Mesendoderm (in vitro differentiated cells): ENCODE results near the gene APBA1.

Source experiments
- DNase-seq: peaks from one replicate; pipeline ENCODE4 v3.0.0; 2013
- H2AK5ac ChIP-seq: 2 replicates; pipeline ENCODE4 v1.6.1; 2013; ENCODE audit warnings: low read length, inconsistent platforms
- H2BK120ac ChIP-seq: 2 replicates; pipeline ENCODE4 v1.6.1; 2013; ENCODE audit warnings: low read depth, mild to moderate bottlenecking, low read length, moderate library complexity, mixed read lengths
- H2BK15ac ChIP-seq: replicated peaks from 2 replicates; pipeline ENCODE4 v1.6.1; 2013; ENCODE audit warnings: low read depth, mild to moderate bottlenecking, moderate library complexity
- H2BK5ac ChIP-seq: 2 replicates; pipeline ENCODE4 v1.6.1; 2013; ENCODE audit warnings: low read length, inconsistent platforms
- H3K18ac ChIP-seq: 2 replicates; pipeline ENCODE4 v1.6.1; 2013; ENCODE audit warnings: mild to moderate bottlenecking, low read length, mixed read lengths
- H3K23ac ChIP-seq: one replicate; pipeline ENCODE4 v1.6.1; 2013; ENCODE audit warnings: low read length
- H3K27ac ChIP-seq: 2 replicates; pipeline ENCODE4 v1.5.1; 2013; ENCODE audit warnings: low read depth, mild to moderate bottlenecking, inconsistent platforms, low read length, moderate library complexity
- H3K27me3 ChIP-seq: 2 replicates; pipeline ENCODE4 v1.6.1; 2013; ENCODE audit warnings: low read length, control low read depth, mild to moderate bottlenecking, inconsistent platforms; ENCODE audit not compliant: insufficient read depth, poor library complexity
- H3K36me3 ChIP-seq: 2 replicates; pipeline ENCODE4 v1.6.1; 2013; ENCODE audit warnings: low read length, inconsistent platforms; ENCODE audit not compliant: control insufficient read depth, insufficient read depth
- H3K4ac ChIP-seq: one replicate; pipeline ENCODE4 v1.6.1; 2013; ENCODE audit warnings: low read depth, mild to moderate bottlenecking, low read length, moderate library complexity
- H3K4me1 ChIP-seq: 2 replicates; pipeline ENCODE4 v1.6.1; 2013; ENCODE audit warnings: low read depth, low read length, inconsistent platforms; ENCODE audit not compliant: control insufficient read depth
- H3K4me2 ChIP-seq: 2 replicates; pipeline ENCODE4 v1.6.1; 2013; ENCODE audit warnings: low read length
- H3K4me3 ChIP-seq: 2 replicates; pipeline ENCODE4 v1.5.1; 2013; ENCODE audit warnings: mild to moderate bottlenecking, low read length
- H3K56ac ChIP-seq: one replicate; pipeline ENCODE4 v1.6.1; 2013; ENCODE audit warnings: low read length
- H3K79me1 ChIP-seq: 2 replicates; pipeline ENCODE4 v1.6.1; 2013; ENCODE audit warnings: low read length, inconsistent platforms
- H3K79me2 ChIP-seq: 2 replicates; pipeline ENCODE4 v1.6.1; 2013; ENCODE audit warnings: mild to moderate bottlenecking, low read length; ENCODE audit not compliant: control insufficient read depth, insufficient read depth
- H3K9ac ChIP-seq: 2 replicates; pipeline ENCODE4 v1.6.1; 2013; ENCODE audit warnings: low read length, inconsistent platforms
- H4K5ac ChIP-seq: one replicate; pipeline ENCODE4 v1.6.1; 2013; ENCODE audit warnings: low read length
- H4K8ac ChIP-seq: one replicate; pipeline ENCODE4 v1.6.1; 2013; ENCODE audit warnings: low read depth, mild to moderate bottlenecking, control low read depth, low read length, moderate library complexity
- WGBS: extraction: QIAGEN DNeasy Blood & Tissue Kit; methylation state at CpG from one replicate; pipeline ENCODE4 v1.1.7; 2013; ENCODE audit warnings: low lambda C conversion rate, missing lambda C conversion rate; ENCODE audit not compliant: insufficient coverage; ENCODE audit errors: extremely low coverage; 5-methylcytosine and 5-hydroxymethylcytosine counted together

APBA1 gene

GRCh38 chr9:69391946-69392345 lies 280.2 kb downstream of the APBA1 start:
- Histone ChIP-seq H3K79me2 (no peaks in the 10 kb centered on the region), H4K5ac (no peak overlapping the region), H3K36me3 (peaks cover 5% of the 10 kb centered on the region), H3K4me3 (no peak overlapping the region), H3K4me1 (no peaks in the 10 kb centered on the region), H3K27me3 (no peaks in the 10 kb centered on the region), H3K9ac (no peak overlapping the region), H2BK120ac (no peak overlapping the region), H4K8ac (no peak overlapping the region), H3K18ac (no peak overlapping the region), H2BK5ac (no peak overlapping the region), H3K56ac (no peak overlapping the region), H3K4me2 (no peak overlapping the region), H2AK5ac (no peak overlapping the region), H3K79me1 (no peaks in the 10 kb centered on the region), H3K27ac (no peak overlapping the region), H3K23ac (no peak overlapping the region), H3K4ac (no peak overlapping the region), H2BK15ac (no peak overlapping the region)
- no CpG with 5 or more reads among the region's 7 CpGs for WGBS
- DNase-seq: no peak

DNA sequence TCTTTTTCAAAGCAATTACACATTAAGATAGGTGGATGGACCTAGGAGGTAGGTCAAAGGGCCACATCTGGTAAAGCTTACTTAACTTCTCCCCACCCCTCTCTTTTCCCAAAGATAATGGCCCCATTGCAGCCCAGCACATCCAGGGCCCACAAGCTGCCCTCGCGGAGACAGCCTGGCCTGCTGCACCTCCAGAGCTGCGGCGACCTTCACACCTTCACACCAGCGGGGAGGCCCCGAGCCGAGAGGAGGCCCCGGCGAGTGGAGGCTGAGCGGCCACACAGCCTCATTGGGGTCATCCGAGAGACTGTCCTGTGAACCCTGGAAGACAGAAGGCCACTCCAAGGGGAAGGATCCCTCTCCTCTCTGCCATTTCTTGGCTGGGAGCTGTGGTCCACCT lies 280.7 kb downstream of the APBA1 start:
- H3K36me3 ChIP-seq: peaks cover 6% of the 10 kb centered on the region
- H3K27ac ChIP-seq: no peak overlapping the region
- H3K4me3 ChIP-seq: no peak overlapping the region
- no peak overlapping the region for H2BK120ac ChIP-seq
- H3K23ac ChIP-seq: no peak overlapping the region
- H3K4ac ChIP-seq: no peak overlapping the region
- H3K18ac ChIP-seq: no peak overlapping the region
- H3K56ac ChIP-seq: no peak overlapping the region
- H3K27me3 ChIP-seq: no peaks in the 10 kb centered on the region
- H2AK5ac ChIP-seq: no peak overlapping the region
- H3K79me1 ChIP-seq: no peaks in the 10 kb centered on the region
- WGBS: no CpG with 5 or more reads among the region's 11 CpGs
- H3K4me2 ChIP-seq: no peak overlapping the region
- no peak for DNase-seq
- H3K4me1 ChIP-seq: no peaks in the 10 kb centered on the region
- no peak overlapping the region for H4K5ac ChIP-seq
- H3K9ac ChIP-seq: no peak overlapping the region
- H2BK5ac ChIP-seq: no peak overlapping the region
- no peaks in the 10 kb centered on the region for H3K79me2 ChIP-seq
- no peak overlapping the region for H2BK15ac ChIP-seq
- no peak overlapping the region for H4K8ac ChIP-seq

- no peak overlapping the region for H2BK5ac ChIP-seq
- no peaks in the 10 kb centered on the region for H3K27me3 ChIP-seq
- H2AK5ac ChIP-seq: no peak overlapping the region
- no peak overlapping the region for H2BK15ac ChIP-seq
- H3K56ac ChIP-seq: no peak overlapping the region
- H3K4ac ChIP-seq: no peak overlapping the region
- no peak overlapping the region for H3K4me3 ChIP-seq
- H3K27ac ChIP-seq: no peak overlapping the region
- DNase-seq: no peak
- H3K4me2 ChIP-seq: no peak overlapping the region
- no peaks in the 10 kb centered on the region for H3K4me1 ChIP-seq
- no peaks in the 10 kb centered on the region for H3K79me1 ChIP-seq
- no peak overlapping the region for H3K9ac ChIP-seq
- no peak overlapping the region for H3K18ac ChIP-seq
- H4K5ac ChIP-seq: no peak overlapping the region
- WGBS: no CpG with 5 or more reads among the region's 4 CpGs
- peaks cover 6% of the 10 kb centered on the region for H3K36me3 ChIP-seq
- no peaks in the 10 kb centered on the region for H3K79me2 ChIP-seq
- no peak overlapping the region for H3K23ac ChIP-seq
- H2BK120ac ChIP-seq: no peak overlapping the region
- H4K8ac ChIP-seq: no peak overlapping the region
Observed at GRCh38 chr9:69389437-69389995, 282.7 kb downstream of the APBA1 start.

- H3K79me1 ChIP-seq: no peaks in the 10 kb centered on the region
Observed at GRCh38 chr9:69388596-69388995, 283.6 kb downstream of the APBA1 start.

DNA sequence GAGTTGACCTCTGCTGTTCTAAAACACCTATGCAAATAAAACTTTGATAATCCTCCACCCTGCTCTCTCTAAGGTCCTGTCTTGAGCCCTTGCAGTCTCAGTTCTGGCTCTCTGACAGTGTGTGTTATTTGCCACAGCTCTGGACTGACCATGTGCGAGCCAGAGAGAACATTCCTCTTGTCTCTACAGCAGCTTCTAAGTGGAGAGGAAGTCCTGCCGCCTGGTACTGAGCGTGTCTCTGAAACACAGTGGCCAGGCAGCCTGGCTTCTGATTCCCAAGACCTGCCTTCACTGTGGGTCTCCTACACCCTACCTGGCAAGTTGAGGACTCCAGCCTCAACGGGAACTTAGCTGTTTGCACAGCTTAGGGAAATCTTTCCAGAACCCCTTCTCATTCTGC lies 285.5 kb downstream of the APBA1 start:
- DNase-seq: no peak
- H3K9ac ChIP-seq: no peak overlapping the region
- H2BK15ac ChIP-seq: no peak overlapping the region
- no peak overlapping the region for H3K4me2 ChIP-seq
- H3K18ac ChIP-seq: no peak overlapping the region
- peaks cover 6% of the 10 kb centered on the region for H3K36me3 ChIP-seq
- no peak overlapping the region for H3K56ac ChIP-seq
- H3K4ac ChIP-seq: no peak overlapping the region
- no peak overlapping the region for H4K5ac ChIP-seq
- H2BK5ac ChIP-seq: no peak overlapping the region
- H3K4me3 ChIP-seq: no peak overlapping the region
- no CpG with 5 or more reads among the region's 4 CpGs for WGBS
- no peaks in the 10 kb centered on the region for H3K4me1 ChIP-seq
- H3K27ac ChIP-seq: no peak overlapping the region
- no peak overlapping the region for H4K8ac ChIP-seq
- H2BK120ac ChIP-seq: no peak overlapping the region
- H3K23ac ChIP-seq: no peak overlapping the region
- H3K79me1 ChIP-seq: no peaks in the 10 kb centered on the region
- H3K79me2 ChIP-seq: no peaks in the 10 kb centered on the region
- H2AK5ac ChIP-seq: no peak overlapping the region
- no peaks in the 10 kb centered on the region for H3K27me3 ChIP-seq

More at GRCh38 chr9:69388596-69388995, 283.6 kb downstream of the APBA1 start:
- H4K5ac ChIP-seq: no peak overlapping the region
- no peak overlapping the region for H4K8ac ChIP-seq
- no peak overlapping the region for H3K18ac ChIP-seq
- no peak overlapping the region for H2BK120ac ChIP-seq
- no peak overlapping the region for H3K4me3 ChIP-seq
- no peaks in the 10 kb centered on the region for H3K27me3 ChIP-seq
- H3K36me3 ChIP-seq: peaks cover 6% of the 10 kb centered on the region
- no peak for DNase-seq
- no peak overlapping the region for H2AK5ac ChIP-seq
- H3K9ac ChIP-seq: no peak overlapping the region
- no peak overlapping the region for H2BK5ac ChIP-seq
- no peak overlapping the region for H2BK15ac ChIP-seq
- H3K79me2 ChIP-seq: no peaks in the 10 kb centered on the region
- H3K56ac ChIP-seq: no peak overlapping the region
- WGBS: no CpG with 5 or more reads among the region's 3 CpGs
- H3K4ac ChIP-seq: no peak overlapping the region
- H3K4me1 ChIP-seq: no peaks in the 10 kb centered on the region
- H3K23ac ChIP-seq: no peak overlapping the region
- no peak overlapping the region for H3K4me2 ChIP-seq
- no peak overlapping the region for H3K27ac ChIP-seq

DNA sequence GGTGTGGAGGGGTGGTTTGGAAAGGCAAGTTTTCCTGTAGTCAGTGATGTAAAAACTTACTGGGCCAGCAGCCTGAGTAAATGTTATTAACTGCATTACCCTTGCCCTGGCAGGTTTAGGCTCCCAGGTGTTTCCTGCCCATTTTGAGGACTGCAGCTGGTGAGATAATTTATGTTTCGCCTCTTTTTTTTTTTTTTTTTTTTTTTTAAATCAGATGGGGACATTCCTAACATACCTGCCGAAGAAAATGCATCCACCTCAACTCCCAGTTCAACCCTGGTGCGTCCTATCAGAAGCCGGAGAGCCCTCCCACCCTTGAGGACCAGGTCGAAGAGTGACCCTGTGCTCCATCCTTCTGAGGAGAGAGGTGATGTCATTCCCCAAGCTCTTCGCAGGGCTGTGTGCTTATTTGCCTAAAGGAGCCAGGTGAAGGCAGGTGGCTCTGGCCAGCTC lies 286.6 kb downstream of the APBA1 start:
- Histone ChIP-seq H3K4me2 (no peak overlapping the region), H2AK5ac (no peak overlapping the region), H3K4ac (no peak overlapping the region), H3K18ac (no peak overlapping the region), H3K23ac (no peak overlapping the region), H3K27me3 (no peaks in the 10 kb centered on the region), H3K79me1 (no peaks in the 10 kb centered on the region), H4K8ac (no peak overlapping the region), H3K27ac (no peak overlapping the region), H4K5ac (no peak overlapping the region), H3K4me1 (no peaks in the 10 kb centered on the region), H3K56ac (no peak overlapping the region), H3K9ac (no peak overlapping the region), H2BK15ac (no peak overlapping the region), H3K79me2 (no peaks in the 10 kb centered on the region), H3K36me3 (peaks cover 6% of the 10 kb centered on the region), H3K4me3 (no peak overlapping the region), H2BK5ac (no peak overlapping the region), H2BK120ac (no peak overlapping the region)
- DNase-seq: peak; percentile 96
- no CpG with 5 or more reads among the region's 6 CpGs for WGBS
